ENCODE results near the gene CRABP1.

Gene CRABP1

GRCh38 chr15:78343276-78344060 lies 3.3 kb downstream of the CRABP1 start:
- no peak for DNase-seq (ENCODE audit: low read depth in 3 of 3, low spot score in 1 of 3)

GRCh38 chr15:78345396-78346125 lies 5.4 kb downstream of the CRABP1 start:
- DNase-seq (ENCODE audit: low read depth in 3 of 3, low spot score in 1 of 3) = no peak

- no peak for DNase-seq (ENCODE audit: low read depth in 3 of 3, low spot score in 1 of 3)
Observed at GRCh38 chr15:78347586-78348543, 7.7 kb downstream of the CRABP1 start.

GRCh38 chr15:78350058-78350457 lies 9.9 kb downstream of the CRABP1 start:
- no peak for DNase-seq (ENCODE audit: low read depth in 3 of 3, low spot score in 1 of 3)

GRCh38 chr15:78351539-78351938 lies 11.4 kb downstream of the CRABP1 start:
- no peak for DNase-seq (ENCODE audit: low read depth in 3 of 3, low spot score in 1 of 3)

- DNase-seq (ENCODE audit: low read depth in 3 of 3, low spot score in 1 of 3) = no peak
Observed at GRCh38 chr15:78353093-78353492, 12.9 kb downstream of the CRABP1 start.

GRCh38 chr15:78355177-78355576 lies 15.0 kb downstream of the CRABP1 start:
- no peak for DNase-seq (ENCODE audit: low read depth in 3 of 3, low spot score in 1 of 3)

- DNase-seq (ENCODE audit: low read depth in 3 of 3, low spot score in 1 of 3) = no peak
Observed at GRCh38 chr15:78358102-78358870, 18.1 kb downstream of the CRABP1 start.

GRCh38 chr15:78359041-78359808 lies 19.1 kb downstream of the CRABP1 start:
- DNase-seq (ENCODE audit: low read depth in 3 of 3, low spot score in 1 of 3) = no peak

GRCh38 chr15:78360367-78360801 lies 20.2 kb downstream of the CRABP1 start:
- no peak for DNase-seq (ENCODE audit: low read depth in 3 of 3, low spot score in 1 of 3)

GRCh38 chr15:78360958-78361718 lies 21.0 kb downstream of the CRABP1 start:
- no peak for DNase-seq (ENCODE audit: low read depth in 3 of 3, low spot score in 1 of 3)

GRCh38 chr15:78361771-78362506 lies 21.8 kb downstream of the CRABP1 start:
- no peak for DNase-seq (ENCODE audit: low read depth in 3 of 3, low spot score in 1 of 3)

GRCh38 chr15:78362716-78363380 lies 22.7 kb downstream of the CRABP1 start:
- DNase-seq (ENCODE audit: low read depth in 3 of 3, low spot score in 1 of 3) = no peak

- no peak for DNase-seq (ENCODE audit: low read depth in 3 of 3, low spot score in 1 of 3)
Observed at GRCh38 chr15:78363381-78363734, 23.2 kb downstream of the CRABP1 start.

GRCh38 chr15:78364233-78364632 lies 24.1 kb downstream of the CRABP1 start:
- no peak for DNase-seq (ENCODE audit: low read depth in 3 of 3, low spot score in 1 of 3)

- DNase-seq (ENCODE audit: low read depth in 3 of 3, low spot score in 1 of 3) = no peak
Observed at GRCh38 chr15:78365917-78366316, 25.8 kb downstream of the CRABP1 start.

- DNase-seq (ENCODE audit: low read depth in 3 of 3, low spot score in 1 of 3) = no peak
Observed at GRCh38 chr15:78366342-78366741, 26.2 kb downstream of the CRABP1 start.

GRCh38 chr15:78368651-78369050 lies 28.5 kb downstream of the CRABP1 start:
- no peak for DNase-seq (ENCODE audit: low read depth in 3 of 3, low spot score in 1 of 3)

All from stimulated activated CD4-positive, alpha-beta T cell treated with anti-CD3 and anti-CD28 coated beads, TNF-alpha, amount 100 ng/mL, for 1 hour (primary cell).